Erythroblast (primary cell): ENCODE results near the gene NASP.
A peak's percentile ranks its signal among the peaks of the same experiment; 100 is the strongest.
"Not testable (repeated sequence)": the region's sequence is repeated elsewhere in the genome, so short reads cannot be mapped to it uniquely, and the experiment has no call there.

Experiments
- DNase-seq, 2 experiments: peaks; one replicate each; lab custom pipeline; 2025; lab: John Stamatoyannopoulos, UW
- GATA1 ChIP-seq: IDR thresholded peaks from 2 replicates; pipeline ENCODE4 v1.6.1; 2011; ENCODE audit warnings: low read depth, mild to moderate bottlenecking, control low read depth, low read length, moderate library complexity
- POLR2A ChIP-seq: IDR thresholded peaks from 2 replicates; pipeline ENCODE4 v1.6.1; 2011; ENCODE audit warnings: mild to moderate bottlenecking, low read length

NASP gene

DNA sequence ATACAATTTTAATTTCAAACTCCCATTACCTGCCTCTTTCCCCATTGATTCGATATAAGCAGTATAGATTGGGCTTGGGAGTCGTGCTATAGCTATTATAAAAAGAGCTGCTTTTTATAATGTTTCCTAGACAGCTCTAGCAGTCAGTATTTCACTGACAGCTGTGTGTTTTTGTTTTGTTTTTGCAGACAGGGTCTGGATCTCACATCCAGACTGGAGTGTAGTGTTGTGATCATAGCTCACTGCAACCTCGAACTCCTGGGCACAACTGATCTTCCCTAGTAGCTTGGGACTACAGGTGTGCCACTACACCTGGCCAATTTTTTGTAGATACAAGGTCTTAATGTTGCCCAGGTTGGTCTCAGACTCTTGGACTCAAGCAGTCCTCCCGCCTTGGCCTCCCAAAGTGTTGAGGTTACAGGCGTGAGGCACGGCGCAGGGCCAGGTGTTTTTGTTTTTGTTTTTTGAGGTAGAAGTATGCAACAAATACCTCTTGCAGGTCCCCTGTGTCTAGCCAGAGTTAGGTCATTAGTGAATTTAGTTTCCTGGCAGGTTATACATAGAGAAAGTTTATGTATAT, 1.7 kb downstream of the NASP start:
- peak; percentile 38 to 48 for DNase-seq
- TF ChIP-seq GATA1 (no peak), POLR2A (no peak)

DNA sequence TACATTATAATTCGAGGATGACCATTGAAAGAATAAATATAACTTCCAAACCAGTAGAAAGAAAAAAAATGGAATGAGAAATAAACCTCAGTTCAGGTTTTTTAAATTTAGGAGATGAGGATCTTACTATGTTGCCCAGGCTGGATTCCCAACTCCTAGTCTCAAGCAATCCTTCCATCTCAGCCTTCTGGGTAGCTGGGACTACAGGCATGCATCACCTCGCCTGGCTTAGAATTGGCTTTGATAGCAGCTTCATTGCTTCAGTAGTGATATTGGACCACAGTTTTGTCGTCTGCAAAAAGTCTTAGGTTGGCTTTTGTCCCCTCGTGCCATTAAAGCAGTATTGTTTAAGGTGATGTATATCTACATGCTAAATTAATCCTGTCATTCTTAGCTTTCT, 2.9 kb downstream of the NASP start:
- no peak for DNase-seq
- TF ChIP-seq POLR2A (no peak), GATA1 (no peak)

DNA sequence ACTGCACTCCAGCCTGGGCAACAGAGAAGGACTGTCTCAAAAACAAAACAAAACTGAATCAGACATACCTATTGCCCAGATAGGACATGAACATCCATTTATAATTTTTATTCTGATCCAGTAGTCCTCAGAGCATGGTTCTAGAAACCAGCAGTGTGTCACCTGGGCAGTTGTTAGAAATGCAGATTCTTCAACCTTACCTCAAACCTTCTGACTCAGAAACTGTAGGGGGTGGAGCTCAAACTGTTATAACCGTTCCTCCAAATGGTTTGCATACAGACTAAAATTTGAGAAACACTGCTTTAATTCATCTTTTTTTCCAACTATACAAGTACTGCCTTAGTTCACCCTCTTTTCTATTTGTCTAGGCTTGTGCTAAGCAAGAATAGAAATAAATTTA, 6.0 kb downstream of the NASP start:
- no peak for DNase-seq
- no peak for TF ChIP-seq POLR2A
- TF ChIP-seq GATA1, result no peak

DNA sequence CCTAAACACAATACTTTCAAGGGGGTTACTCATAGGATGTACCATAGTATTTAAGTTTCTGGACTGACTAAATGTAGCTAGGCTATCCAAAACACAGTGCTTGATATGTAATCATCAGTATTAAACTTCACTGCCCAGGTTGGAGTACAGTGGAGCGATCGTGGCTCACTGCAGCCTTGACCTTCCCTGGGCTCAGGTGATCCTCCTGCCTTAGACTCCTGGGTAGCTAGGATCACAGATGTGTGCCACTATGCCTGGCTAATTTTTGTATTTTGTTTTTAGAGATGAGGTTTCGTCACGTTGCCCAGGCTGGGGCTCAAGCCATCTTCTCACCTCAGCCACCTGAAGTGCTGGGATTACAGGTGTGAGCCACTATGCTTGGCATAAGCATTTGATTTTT, 10.6 kb downstream of the NASP start:
- no peak for DNase-seq
- TF ChIP-seq GATA1 (no peak), POLR2A (no peak)

DNA sequence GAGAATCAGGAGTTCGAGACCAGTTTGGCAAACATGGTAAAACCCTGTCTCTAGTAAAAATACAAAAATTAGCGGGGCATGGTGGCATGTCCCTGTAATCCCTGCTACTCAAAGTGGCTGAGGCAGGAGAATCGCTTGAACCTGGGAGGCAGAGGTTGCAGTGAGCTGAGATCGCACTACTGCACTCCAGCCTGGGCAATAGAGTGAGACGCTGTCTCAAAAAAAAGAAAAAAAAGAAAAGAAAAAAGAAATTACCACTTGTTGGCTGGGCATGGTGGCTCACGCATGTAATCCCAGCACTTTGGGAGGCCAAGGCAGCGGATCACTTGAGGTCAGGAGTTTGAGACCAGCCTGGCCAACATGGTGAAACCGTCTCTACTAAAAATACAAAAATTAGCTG, 12.9 kb downstream of the NASP start:
- DNase-seq, result not testable (repeated sequence)

DNA sequence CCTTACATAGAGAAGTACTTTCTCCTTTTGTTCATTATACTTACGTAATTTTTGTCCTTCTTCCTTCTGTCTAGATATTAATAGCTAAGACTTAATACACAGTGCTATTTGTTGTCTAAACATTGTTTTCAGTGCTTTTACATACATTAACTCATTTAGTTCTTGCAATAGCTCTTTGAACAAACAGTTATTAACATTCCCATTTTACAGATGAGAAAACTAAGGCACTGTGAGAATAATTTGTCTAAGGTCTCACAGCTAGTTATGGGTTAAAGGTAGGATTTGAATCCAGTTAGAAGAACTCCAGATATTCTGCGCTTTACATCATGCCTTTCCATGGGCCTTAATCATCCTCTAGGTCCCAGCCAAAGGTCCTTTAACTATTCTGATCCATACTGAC, 20.4 kb downstream of the NASP start:
- no peak for DNase-seq
- TF ChIP-seq POLR2A, result no peak

DNA sequence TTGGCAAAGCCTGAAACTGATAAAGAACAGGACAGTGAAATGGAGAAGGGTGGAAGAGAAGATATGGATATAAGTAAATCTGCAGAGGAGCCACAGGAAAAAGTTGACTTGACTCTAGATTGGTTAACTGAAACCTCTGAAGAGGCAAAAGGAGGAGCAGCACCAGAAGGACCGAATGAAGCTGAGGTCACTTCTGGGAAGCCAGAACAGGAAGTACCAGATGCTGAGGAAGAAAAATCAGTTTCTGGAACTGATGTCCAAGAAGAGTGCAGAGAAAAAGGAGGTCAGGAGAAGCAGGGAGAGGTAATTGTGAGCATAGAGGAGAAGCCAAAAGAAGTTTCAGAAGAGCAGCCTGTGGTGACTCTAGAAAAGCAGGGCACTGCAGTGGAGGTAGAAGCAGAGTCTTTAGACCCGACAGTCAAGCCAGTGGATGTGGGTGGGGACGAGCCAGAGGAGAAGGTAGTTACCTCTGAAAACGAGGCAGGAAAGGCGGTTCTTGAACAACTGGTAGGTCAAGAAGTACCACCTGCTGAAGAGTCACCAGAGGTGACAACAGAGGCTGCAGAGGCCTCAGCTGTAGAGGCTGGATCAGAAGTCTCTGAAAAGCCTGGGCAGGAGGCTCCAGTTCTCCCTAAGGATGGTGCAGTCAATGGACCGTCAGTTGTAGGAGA, 23.7 kb downstream of the NASP start:
- TF ChIP-seq GATA1 (no peak), POLR2A (no peak)
- no peak for DNase-seq

DNA sequence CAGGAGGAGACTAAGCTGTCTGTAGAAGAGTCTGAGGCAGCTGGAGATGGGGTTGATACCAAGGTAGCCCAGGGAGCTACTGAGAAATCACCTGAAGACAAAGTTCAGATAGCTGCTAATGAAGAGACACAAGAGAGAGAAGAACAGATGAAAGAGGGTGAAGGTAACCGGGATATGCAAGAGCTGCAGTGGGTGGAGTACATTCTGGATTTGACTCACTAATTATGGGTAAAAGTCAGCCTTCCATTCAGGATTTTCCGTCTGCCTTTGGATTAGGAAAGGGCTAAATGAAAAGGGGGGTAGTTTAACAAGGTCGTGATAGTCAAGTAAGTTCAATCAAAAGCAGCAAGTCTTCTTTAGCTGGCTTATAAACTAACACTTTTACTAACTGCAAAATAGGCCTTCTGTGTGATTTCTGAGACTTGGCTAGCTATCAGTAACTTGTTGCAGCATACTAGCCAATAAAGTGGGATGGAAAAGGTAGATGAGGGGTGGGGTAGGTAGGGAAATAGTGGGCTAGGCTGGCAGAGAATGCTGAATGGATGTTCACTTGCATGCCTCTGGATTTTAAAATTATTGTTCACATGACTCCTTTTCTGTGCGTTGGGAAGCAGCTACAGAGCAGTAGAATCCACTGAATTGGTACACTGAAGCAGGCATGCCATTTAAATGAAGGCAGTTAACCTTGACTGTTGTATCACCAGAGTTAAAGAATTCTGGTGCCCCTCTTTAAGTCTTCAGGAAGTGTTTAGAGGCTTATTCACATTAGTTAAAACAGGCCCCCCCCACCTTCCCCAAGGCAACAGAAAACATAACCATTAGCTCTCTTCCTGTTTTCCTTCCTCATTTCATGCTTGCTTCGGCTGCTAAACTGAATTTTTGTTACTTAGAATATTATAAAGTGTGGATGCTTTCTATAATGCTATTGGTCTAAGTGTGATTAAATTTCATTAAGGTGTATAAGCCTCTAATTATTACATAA, 24.6 kb downstream of the NASP start:
- no peak for DNase-seq
- TF ChIP-seq POLR2A (no peak), GATA1 (no peak)

DNA sequence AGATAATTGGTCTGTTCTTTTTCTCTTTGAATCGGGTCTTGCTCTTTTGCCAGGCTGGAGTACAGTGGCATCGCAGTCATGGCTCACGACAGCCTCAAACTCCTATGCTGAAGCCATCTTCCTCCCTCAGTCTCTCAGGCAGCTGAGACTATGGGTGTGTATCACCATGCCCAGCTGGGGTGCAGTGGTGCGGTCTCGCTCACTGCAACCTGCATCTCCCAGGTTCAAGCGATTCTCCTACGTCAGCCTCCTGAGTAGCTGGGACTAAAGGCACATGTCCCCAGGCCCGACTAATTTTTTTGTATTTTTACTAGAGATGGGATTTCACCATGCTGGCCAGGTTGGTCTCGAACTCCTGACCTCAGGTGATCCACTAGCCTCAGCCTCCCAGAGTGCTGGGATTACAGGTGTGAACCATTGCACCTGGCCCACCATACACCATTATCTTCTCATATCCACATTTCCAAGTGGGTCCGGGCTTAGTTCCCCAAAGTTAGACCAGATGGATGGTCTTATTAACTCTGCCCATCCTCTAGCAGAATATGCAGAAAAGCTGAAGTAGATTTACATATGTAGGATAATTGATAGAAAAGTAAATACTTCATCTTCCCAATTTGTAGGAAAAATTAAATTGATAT, 26.9 kb downstream of the NASP start:
- TF ChIP-seq GATA1 (no peak), POLR2A (no peak)
- no peak for DNase-seq

DNA sequence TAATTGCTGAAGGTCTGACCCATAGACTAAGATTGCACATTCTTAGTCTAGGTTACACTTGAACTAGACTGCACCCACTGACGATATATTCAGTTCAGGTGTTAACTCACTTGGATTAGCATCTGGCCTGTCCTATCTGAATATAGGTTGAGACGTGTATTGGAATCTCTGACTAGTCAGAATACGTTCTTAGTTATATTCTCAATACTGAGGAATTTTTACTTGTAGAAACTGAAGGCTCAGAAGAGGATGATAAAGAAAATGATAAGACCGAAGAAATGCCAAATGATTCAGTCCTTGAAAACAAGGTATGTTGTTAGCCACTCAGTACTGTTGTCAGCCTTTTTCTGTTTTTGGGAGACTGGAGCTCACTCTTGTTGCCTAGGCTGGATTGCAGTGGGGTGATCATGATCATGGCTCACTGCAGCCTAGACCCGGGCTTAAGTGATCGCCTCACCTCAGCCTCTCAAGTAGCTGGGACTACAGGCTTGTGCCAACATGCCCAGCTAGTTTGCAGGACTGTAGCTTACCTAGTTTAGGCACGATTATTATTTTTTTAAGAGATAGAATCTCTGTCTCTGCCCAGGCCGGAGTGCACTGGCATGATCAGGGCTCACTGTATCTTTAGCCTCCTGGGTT, 29.2 kb downstream of the NASP start:
- no peak for DNase-seq
- TF ChIP-seq GATA1 (no peak), POLR2A (no peak)

DNA sequence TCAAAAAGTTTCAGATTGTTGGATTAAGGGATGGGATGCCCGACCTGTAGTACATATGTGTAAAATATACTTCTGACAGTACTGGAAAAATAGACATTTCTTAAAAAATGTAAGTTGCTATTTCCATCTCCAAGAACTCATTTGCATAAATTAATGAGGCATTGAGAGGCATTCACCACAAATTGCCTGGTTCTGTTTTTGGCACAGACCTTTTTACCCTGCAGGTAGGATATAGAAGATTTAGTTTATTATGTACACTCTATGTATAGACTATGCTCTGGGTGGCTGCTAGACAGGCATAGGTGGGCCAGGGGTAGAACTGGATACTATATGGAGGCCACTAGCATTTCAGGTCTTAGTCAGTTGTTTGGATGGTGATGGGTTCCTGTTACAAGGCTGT, 32.0 kb downstream of the NASP start:
- DNase-seq, result no peak
- TF ChIP-seq POLR2A, result no peak
- no peak for TF ChIP-seq GATA1

DNA sequence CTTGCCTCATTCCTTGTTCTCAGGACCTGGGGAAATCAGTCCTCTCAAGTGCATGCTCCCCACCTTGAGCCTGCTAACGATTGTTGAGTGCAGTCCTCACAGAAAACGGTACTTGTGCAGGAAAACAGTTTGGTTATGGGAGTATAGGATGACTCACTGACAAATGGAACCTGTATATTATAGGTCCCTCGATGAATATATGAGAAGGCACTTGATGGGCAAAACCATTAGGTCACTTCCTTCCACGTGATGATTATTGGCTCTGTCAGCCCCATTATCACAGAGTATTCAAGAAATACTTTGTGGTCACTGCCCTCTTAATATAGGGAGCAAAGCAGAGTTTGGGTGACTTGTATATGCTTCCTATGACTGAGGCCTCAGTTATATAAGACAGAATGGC, 33.8 kb downstream of the NASP start:
- TF ChIP-seq POLR2A (no peak), GATA1 (no peak)
- DNase-seq, result no peak

DNA sequence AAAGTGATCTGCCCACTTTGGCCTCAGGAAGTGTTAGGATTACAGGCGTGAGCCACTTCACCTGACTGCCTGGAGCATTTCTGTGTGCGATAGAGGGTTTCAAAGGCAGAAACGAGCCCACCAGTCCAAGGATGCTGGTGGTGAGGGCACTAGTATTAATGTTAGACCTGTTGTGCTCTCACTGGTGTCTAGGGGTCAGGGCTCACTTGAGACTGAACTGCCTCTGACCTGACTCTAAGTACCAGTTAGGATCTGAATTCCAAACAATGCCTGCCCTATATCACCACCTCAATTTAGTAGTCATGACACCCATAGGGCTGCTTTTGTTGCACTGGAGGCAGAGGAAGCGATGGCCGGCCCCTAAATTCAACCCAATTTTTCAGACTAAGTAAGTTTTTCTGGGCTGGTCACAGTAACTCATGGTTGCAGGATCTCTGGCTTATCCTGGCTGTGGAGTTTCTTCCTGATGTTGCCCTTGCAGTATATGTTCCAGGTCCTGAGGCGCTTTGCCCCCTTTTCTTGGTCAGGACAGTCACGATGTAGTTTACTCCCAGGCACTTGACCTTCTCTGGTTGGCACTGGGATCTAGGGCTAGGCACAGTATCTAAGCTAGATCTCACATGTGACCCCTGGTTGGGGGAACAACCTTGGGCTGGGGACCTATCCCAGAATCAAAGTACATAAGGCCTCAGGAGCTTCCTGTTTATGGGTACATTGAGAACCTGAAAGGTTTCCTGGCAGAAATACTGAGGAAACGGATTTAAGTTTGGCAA, 35.5 kb downstream of the NASP start:
- no peak for DNase-seq
- no peak for TF ChIP-seq GATA1
- no peak for TF ChIP-seq POLR2A
